Caco-2 (cell line): ENCODE results near the gene TMEM100. TPM values are rescaled to one million over a fixed set of nuclear protein-coding genes. Genes with fewer than 3 reads are reported as not detected.

Experiments used
- BruUV-seq: library from RNA; stranded (reverse); fragments of 400-500 nt; replicated peaks from 2 replicates; lab custom pipeline; 2021; lab: Mats Ljungman, UMichigan
- CTCF ChIA-PET: fragments of 300-600 bp; sonication (Branson Sonifier 250); formaldehyde crosslinking; loops from one replicate; lab custom pipeline; 2022; ENCODE audit warnings: antibody characterized with exemption; lab: Charles Lee
- POLR2A ChIA-PET: fragments of 300-600 bp; sonication (Branson Sonifier 250); formaldehyde crosslinking; loops from one replicate; lab custom pipeline; 2022; ENCODE audit warnings: antibody characterized with exemption; lab: Charles Lee
- DNase-seq, 2 experiments: peaks; one replicate each; pipeline versions ENCODE4 v3.0.0 to v3.0.0-alpha.2; 2020 to 2022
- H3K27me3 ChIP-seq: replicated peaks from 2 replicates; pipeline ENCODE4 v1.6.0; 2011; ENCODE audit warnings: low read length; ENCODE audit not compliant: control insufficient read depth, insufficient read depth
- H3K36me3 ChIP-seq: 2 replicates; pipeline ENCODE4 v1.5.1; 2011; ENCODE audit warnings: low read length; ENCODE audit not compliant: control insufficient read depth, insufficient read depth
- H3K4me1 ChIP-seq: fragments of 250-450 bp; sonication (Bioruptor Pico); 2 replicates; pipeline ENCODE4 v1.5.1; 2020; ENCODE audit warnings: mild to moderate bottlenecking
- H3K4me3 ChIP-seq: 2 replicates; pipeline ENCODE4 v1.5.1; 2011; ENCODE audit warnings: low read depth, mild to moderate bottlenecking, control low read depth, low read length
- H3K9me3 ChIP-seq: fragments of 250-450 bp; sonication (Bioruptor Pico); 2 replicates; pipeline ENCODE4 v1.5.1; 2020; ENCODE audit warnings: mild to moderate bottlenecking, moderate library complexity
- H3K27ac Mint-ChIP-seq: one replicate; pipeline ENCODE4 v1.8.0; 2022; ENCODE audit warnings: mixed read lengths; ENCODE audit not compliant: unreplicated experiment
- H3K27me3 Mint-ChIP-seq: one replicate; pipeline ENCODE4 v1.8.0; 2022; ENCODE audit warnings: mixed read lengths; ENCODE audit not compliant: insufficient read depth, unreplicated experiment
- H3K36me3 Mint-ChIP-seq: one replicate; pipeline ENCODE4 v1.8.0; 2022; ENCODE audit warnings: mild to moderate bottlenecking, mixed read lengths; ENCODE audit not compliant: insufficient read depth, unreplicated experiment
- H3K4me1 Mint-ChIP-seq: one replicate; pipeline ENCODE4 v1.8.0; 2022; ENCODE audit warnings: low read depth, mixed read lengths; ENCODE audit not compliant: unreplicated experiment
- H3K4me3 Mint-ChIP-seq: one replicate; pipeline ENCODE4 v1.8.0; 2022; ENCODE audit warnings: mild to moderate bottlenecking, moderate library complexity, mixed read lengths; ENCODE audit not compliant: unreplicated experiment
- H3K9me3 Mint-ChIP-seq: one replicate; pipeline ENCODE4 v1.8.0; 2022; ENCODE audit warnings: mixed read lengths; ENCODE audit not compliant: unreplicated experiment
- intact Hi-C: fragments of 100-400 bp; cut with micrococcal nuclease; formaldehyde crosslinking; loops from one replicate; pipeline ENCODE4 v1.10.0; 2022; ENCODE audit not compliant: unreplicated experiment
- total RNA-seq: library from RNA; stranded (reverse); gene quantifications from 2 replicates; pipeline ENCODE4 v1.2.3, GENCODE V29; 2022
- TF ChIP-seq, protein P1 (sequence below), 2 experiments: fragments of 200-600 bp in 1 of 2; IDR thresholded peaks; 1 replicate in 1 of 2; 2 replicates in 1 of 2; pipeline versions ENCODE4 v1.5.1 to v1.8.0; 2011 to 2022; ENCODE audit warnings: antibody characterized with exemption in 1 of 2, control low read depth in 1 of 2, inconsistent platforms in 1 of 2, low read depth in 1 of 2, low read length in 1 of 2, mild to moderate bottlenecking in 1 of 2, moderate library complexity in 1 of 2; ENCODE audit not compliant: insufficient read depth in 1 of 2, severe bottlenecking in 1 of 2, unreplicated experiment in 1 of 2

Gene TMEM100
- total RNA-seq, 1 experiment from 2014 or later: not detected

DNA sequence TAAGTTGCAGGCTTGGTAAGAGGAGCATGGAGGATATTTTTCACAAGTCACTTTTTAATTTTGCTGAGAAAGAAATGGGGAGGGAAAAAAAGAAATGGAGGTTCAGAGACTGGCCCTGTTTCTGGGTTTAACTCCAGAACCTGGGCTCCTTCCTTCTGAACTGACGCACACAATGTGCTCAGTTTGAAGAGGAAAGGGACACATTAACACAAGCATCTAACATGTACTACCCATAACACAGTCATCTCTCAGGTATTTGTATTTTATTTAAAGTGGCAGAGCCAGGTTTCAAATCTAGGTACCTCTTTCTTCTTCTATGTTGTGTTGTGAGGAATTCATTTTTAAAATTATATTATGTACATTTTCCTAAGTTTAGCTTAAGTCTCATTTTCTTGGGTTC, 5.3 kb upstream of the TMEM100 start:
- Mint-ChIP-seq H3K4me1 (no peaks in the 10 kb centered on the region), H3K4me3 (no peak overlapping the region), H3K27me3 (peaks cover 27% of the 10 kb centered on the region), H3K9me3 (no peaks in the 10 kb centered on the region), H3K27ac (no peak overlapping the region), H3K36me3 (no peaks in the 10 kb centered on the region)
- ChIA-PET POLR2A (no interaction called here), CTCF (interaction anchor here (0.7 kb wide), 1 partner anchor 17 kb away, joined by 5 read pairs; no protein-coding TSS in a partner anchor)
- Histone ChIP-seq H3K9me3 (peaks cover 5% of the 10 kb centered on the region; the same call in 1 of the 2 replicates), H3K4me3 (no peak overlapping the region), H3K27me3 (no peaks in the 10 kb centered on the region), H3K36me3 (no peaks in the 10 kb centered on the region), H3K4me1 (no peaks in the 10 kb centered on the region)
- BruUV-seq: no TSS peak
- TF ChIP-seq, protein P1, sequence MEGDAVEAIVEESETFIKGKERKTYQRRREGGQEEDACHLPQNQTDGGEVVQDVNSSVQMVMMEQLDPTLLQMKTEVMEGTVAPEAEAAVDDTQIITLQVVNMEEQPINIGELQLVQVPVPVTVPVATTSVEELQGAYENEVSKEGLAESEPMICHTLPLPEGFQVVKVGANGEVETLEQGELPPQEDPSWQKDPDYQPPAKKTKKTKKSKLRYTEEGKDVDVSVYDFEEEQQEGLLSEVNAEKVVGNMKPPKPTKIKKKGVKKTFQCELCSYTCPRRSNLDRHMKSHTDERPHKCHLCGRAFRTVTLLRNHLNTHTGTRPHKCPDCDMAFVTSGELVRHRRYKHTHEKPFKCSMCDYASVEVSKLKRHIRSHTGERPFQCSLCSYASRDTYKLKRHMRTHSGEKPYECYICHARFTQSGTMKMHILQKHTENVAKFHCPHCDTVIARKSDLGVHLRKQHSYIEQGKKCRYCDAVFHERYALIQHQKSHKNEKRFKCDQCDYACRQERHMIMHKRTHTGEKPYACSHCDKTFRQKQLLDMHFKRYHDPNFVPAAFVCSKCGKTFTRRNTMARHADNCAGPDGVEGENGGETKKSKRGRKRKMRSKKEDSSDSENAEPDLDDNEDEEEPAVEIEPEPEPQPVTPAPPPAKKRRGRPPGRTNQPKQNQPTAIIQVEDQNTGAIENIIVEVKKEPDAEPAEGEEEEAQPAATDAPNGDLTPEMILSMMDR (IDR thresholded peaks at IDR 0.05; ENCODE audit: insufficient read depth in 1 of 2, low read depth in 1 of 2, low read length in 1 of 2, severe bottlenecking in 1 of 2, unreplicated experiment in 1 of 2): no peak
- intact Hi-C loops: loop anchor here (5.0 kb wide), 1 partner anchor 34 kb away; no protein-coding TSS in a partner anchor
- DNase-seq: no peak

DNA sequence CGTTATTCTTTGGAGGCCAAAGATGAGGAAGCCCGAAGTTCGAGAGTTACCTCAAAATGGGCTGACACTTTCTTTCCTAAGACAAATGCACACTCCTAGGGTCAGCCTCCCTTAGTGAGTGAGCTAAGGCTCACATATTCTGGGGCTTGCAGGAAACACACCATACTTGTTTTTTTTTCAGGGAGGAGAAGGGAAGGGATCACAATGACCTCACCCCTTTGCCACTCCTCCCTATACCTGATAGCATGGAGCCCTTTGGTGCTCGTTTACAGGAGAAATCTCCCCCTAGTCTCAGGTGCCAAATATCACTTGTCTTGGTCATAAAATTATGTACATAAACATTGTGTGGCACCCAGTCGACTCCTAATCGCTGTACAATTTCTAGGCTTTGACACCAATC, 4.6 kb upstream of the TMEM100 start:
- Mint-ChIP-seq H3K4me1 (no peaks in the 10 kb centered on the region), H3K36me3 (no peaks in the 10 kb centered on the region), H3K9me3 (no peaks in the 10 kb centered on the region), H3K4me3 (no peak overlapping the region), H3K27ac (no peak overlapping the region), H3K27me3 (peaks cover 29% of the 10 kb centered on the region)
- Histone ChIP-seq H3K4me3 (no peak overlapping the region), H3K9me3 (peaks cover 5% of the 10 kb centered on the region; the same call in 1 of the 2 replicates), H3K36me3 (no peaks in the 10 kb centered on the region), H3K27me3 (no peaks in the 10 kb centered on the region), H3K4me1 (no peaks in the 10 kb centered on the region)
- TF ChIP-seq, protein P1 (IDR thresholded peaks at IDR 0.05; ENCODE audit: insufficient read depth in 1 of 2, low read depth in 1 of 2, low read length in 1 of 2, severe bottlenecking in 1 of 2, unreplicated experiment in 1 of 2): no peak
- intact Hi-C loops: loop anchor here (5.0 kb wide), 1 partner anchor 35 kb away; no protein-coding TSS in a partner anchor
- POLR2A ChIA-PET: no interaction called here
- BruUV-seq: no TSS peak
- DNase-seq: no peak
- CTCF ChIA-PET: no interaction called here

DNA sequence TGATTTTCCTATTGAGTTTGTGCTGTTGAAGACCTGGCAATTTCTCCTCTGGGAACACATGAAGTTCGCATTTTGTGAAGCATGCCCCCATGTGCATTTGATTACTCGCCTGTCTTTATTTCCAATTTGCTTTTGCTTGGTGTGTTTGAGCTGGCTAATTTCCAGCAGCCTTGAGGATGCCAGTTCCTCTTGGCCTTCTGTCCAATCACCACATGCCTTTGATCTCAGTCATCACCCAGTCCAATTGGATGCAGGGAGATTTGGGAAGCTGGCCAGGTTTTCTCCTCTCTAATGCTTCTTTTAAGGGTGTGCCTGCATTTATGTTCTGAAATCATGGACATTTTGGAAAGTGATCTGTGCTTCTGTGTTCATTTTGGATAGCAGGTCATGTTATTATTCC, 3.8 kb upstream of the TMEM100 start:
- no peak overlapping the region for H3K27ac Mint-ChIP-seq
- Histone ChIP-seq H3K4me3 (no peak overlapping the region), H3K27me3 (no peaks in the 10 kb centered on the region), H3K36me3 (no peaks in the 10 kb centered on the region), H3K9me3 (peaks cover 5% of the 10 kb centered on the region; the same call in 1 of the 2 replicates), H3K4me1 (no peaks in the 10 kb centered on the region)
- H3K27me3 Mint-ChIP-seq: peaks cover 31% of the 10 kb centered on the region
- no peak for DNase-seq
- intact Hi-C loops: loop anchor here (5.0 kb wide), 1 partner anchor 36 kb away; no protein-coding TSS in a partner anchor
- no TSS peak for BruUV-seq
- H3K36me3 Mint-ChIP-seq: no peaks in the 10 kb centered on the region
- H3K9me3 Mint-ChIP-seq: no peaks in the 10 kb centered on the region
- no peak overlapping the region for H3K4me3 Mint-ChIP-seq
- TF ChIP-seq, protein P1 (IDR thresholded peaks at IDR 0.05; ENCODE audit: insufficient read depth in 1 of 2, low read depth in 1 of 2, low read length in 1 of 2, severe bottlenecking in 1 of 2, unreplicated experiment in 1 of 2): no peak
- CTCF ChIA-PET: no interaction called here
- POLR2A ChIA-PET: no interaction called here
- no peaks in the 10 kb centered on the region for H3K4me1 Mint-ChIP-seq
